Psoas muscle (tissue), 8 donors: ENCODE measurements around the gene ARFGAP1. TPM values are rescaled to one million over a fixed set of nuclear protein-coding genes. Genes with fewer than 3 reads are reported as not detected.

ENCODE experiments used
- ATAC-seq, 4 donors: fragments of 200-7000 bp; cut with Tn5 transposase; one replicate each; pipeline ENCODE4 v1.9.1; 2020; ENCODE audit warnings: moderate library complexity in 3 of 4, mild to moderate bottlenecking in 2 of 4
- DNase-seq, 2 donors: peaks; one replicate each; pipeline ENCODE4 v3.0.0-alpha.2; 2020
- H3K27ac ChIP-seq: fragments of 200-600 bp; one replicate; pipeline ENCODE4 v1.8.0; 2022
- H3K27me3 ChIP-seq, 3 donors: fragments of 200-600 bp in 1 of 3; one replicate each; pipeline versions ENCODE4 v1.6.1 to v1.8.0; 2013 to 2022; ENCODE audit warnings: low read length in 2 of 3, mild to moderate bottlenecking in 2 of 3, moderate library complexity in 1 of 3; ENCODE audit not compliant: insufficient read depth in 3 of 3
- H3K36me3 ChIP-seq, 2 donors: fragments of 200-600 bp in 1 of 2; one replicate each; pipeline versions ENCODE4 v1.6.1 to v1.8.0; 2013 to 2022; ENCODE audit warnings: low read depth in 1 of 2, mild to moderate bottlenecking in 1 of 2, moderate library complexity in 1 of 2; ENCODE audit not compliant: insufficient read depth in 1 of 2
- H3K4me1 ChIP-seq: fragments of 200-600 bp; one replicate; pipeline ENCODE4 v1.8.0; 2022
- H3K4me3 ChIP-seq: fragments of 200-600 bp; one replicate; pipeline ENCODE4 v1.8.0; 2022; ENCODE audit warnings: mild to moderate bottlenecking
- H3K9me3 ChIP-seq: fragments of 200-600 bp; one replicate; pipeline ENCODE4 v1.8.0; 2022
- CTCF ChIP-seq: fragments of 200-600 bp; IDR thresholded peaks from one replicate; pipeline ENCODE4 v1.8.0; 2022; ENCODE audit warnings: antibody characterized with exemption
- WGBS, 3 donors: extraction: QIAGEN DNeasy Blood & Tissue Kit; methylation state at CpG; one replicate each; pipeline versions ENCODE4 v1.1.6 to v1.1.7; 2013; 5-methylcytosine and 5-hydroxymethylcytosine counted together
- intact Hi-C, 2 donors: fragments of 100-400 bp; cut with DNase I; formaldehyde crosslinking; loops; one replicate each; pipeline versions ENCODE4 v1.11.0 to v1.14.2; 2022
- polyA plus RNA-seq, 3 donors: library from polyadenylated mRNA; stranded (reverse); fragments of 200-250 nt; gene quantifications; one replicate each; pipeline ENCODE4 v1.2.3, GENCODE V29; 2013
- total RNA-seq, 4 donors: library from RNA; stranded (reverse); fragmentation: NEBNext Ultra II Directional in 2 of 4; extraction: Animal tissue kit (Norgen Biotek cat#: 25700) in 2 of 4; gene quantifications; one replicate each; pipeline versions ENCODE4 v1.2.1 to v1.2.4, GENCODE V29; 2021 to 2023
- donor health status: healthy with polysubstance abuse.
- donor health status: DM: no; HTN: no; CAD: no; lungs with moderate emphysema.
- donor health status: Bipolar disorder and iron deficiency.
- donor health status: healthy.
- donor health status: DM: yes; HTN: yes; CAD: no.
- donor health status: DM: no; HTN: no; CAD: no.
- donor health status: DM: no; HTN: no; CAD: no.
- donor health status: DM: yes; HTN: yes; CAD: no.

The ARFGAP1 gene
- total and polyA plus RNA-seq, 7 donors, result 19.9 to 42.2 (median 26.8) TPM

GRCh38 chr20:63264519-63264918 is 8.1 kb upstream of the ARFGAP1 start:
- intact Hi-C loops, result no loop called here
- Histone ChIP-seq H3K36me3 (no peaks in the 10 kb centered on the region), H3K27me3 (peaks cover 0 to 79% (median 2%) of the 10 kb centered on the region in 3 donors), H3K4me1 (peaks cover 6% of the 10 kb centered on the region), H3K9me3 (no peaks in the 10 kb centered on the region), H3K4me3 (no peak overlapping the region), H3K27ac (no peak overlapping the region)
- no peak for TF ChIP-seq CTCF
- WGBS, 3 donors, result 27 to 50% (median 34%) methylated on average over 14 of the region's 14 CpGs
- no peak for DNase-seq
- no peak for ATAC-seq

GRCh38 chr20:63265891-63266515 is 6.6 kb upstream of the ARFGAP1 start:
- intact Hi-C loops, result no loop called here
- peaks cover 6% of the 10 kb centered on the region for H3K4me1 ChIP-seq
- DNase-seq (no peak), ATAC-seq (peak; percentile 55 to 88 (median 82))
- H3K9me3 ChIP-seq, result no peaks in the 10 kb centered on the region
- 27 to 34% (median 34%) methylated on average over 12 of the region's 12 CpGs for WGBS, 3 donors
- H3K4me3 ChIP-seq, result no peak overlapping the region
- H3K27ac ChIP-seq, result no peak overlapping the region
- peaks cover 0 to 69% (median 2%) of the 10 kb centered on the region in 3 donors for H3K27me3 ChIP-seq
- H3K36me3 ChIP-seq, result no peaks in the 10 kb centered on the region
- no peak for TF ChIP-seq CTCF

- no peak overlapping the region for H3K4me3 ChIP-seq
- WGBS, 3 donors, result 25 to 33% (median 31%) methylated on average over 9 of the region's 9 CpGs
- no peak for ATAC-seq
These were observed 4.9 kb upstream of the ARFGAP1 start for GRCh38 chr20:63267691-63268090.

GRCh38 chr20:63268256-63268655 is 4.4 kb upstream of the ARFGAP1 start:
- Histone ChIP-seq H3K27me3 (peaks cover 0 to 59% (median 2%) of the 10 kb centered on the region in 3 donors), H3K4me1 (peaks cover 11% of the 10 kb centered on the region), H3K27ac (no peak overlapping the region)

More at GRCh38 chr20:63267691-63268090, 4.9 kb upstream of the ARFGAP1 start:
- DNase-seq, result no peak
- no peak for TF ChIP-seq CTCF
- H3K27me3 ChIP-seq, result peaks cover 0 to 64% (median 2%) of the 10 kb centered on the region in 3 donors
- H3K36me3 ChIP-seq, result no peaks in the 10 kb centered on the region
- no peak overlapping the region for H3K27ac ChIP-seq
- intact Hi-C loops, result no loop called here
- H3K4me1 ChIP-seq, result peaks cover 11% of the 10 kb centered on the region
- no peaks in the 10 kb centered on the region for H3K9me3 ChIP-seq

More at GRCh38 chr20:63268256-63268655, 4.4 kb upstream of the ARFGAP1 start:
- TF ChIP-seq CTCF, result no peak
- WGBS, 3 donors, result 23 to 27% (median 25%) methylated on average over 7 of the region's 7 CpGs
- intact Hi-C loops, result no loop called here
- Histone ChIP-seq H3K4me3 (no peak overlapping the region), H3K36me3 (no peaks in the 10 kb centered on the region), H3K9me3 (no peaks in the 10 kb centered on the region)
- DNase-seq (no peak), ATAC-seq (no peak)
